Measurements from ENCODE around the gene FYB1. TPM values are rescaled to one million over a fixed set of nuclear protein-coding genes. Genes with fewer than 3 reads are reported as not detected.

FYB1 gene
- total RNA-seq, 4 donors from 2014 or later, result 1.5 to 5.0 (median 2.7) TPM

- WGBS, 2 donors, result 83 to 93% methylated on average over 3 of the region's 3 CpGs
- intact Hi-C loops (cut with DNase I; ENCODE audit: low total_unique reads), result no loop called here
- DNase-seq (ENCODE audit: low spot score in 2 of 2), result no peak
Observed at GRCh38 chr5:39143151-39143860, 76.1 kb downstream of the FYB1 start.

DNA sequence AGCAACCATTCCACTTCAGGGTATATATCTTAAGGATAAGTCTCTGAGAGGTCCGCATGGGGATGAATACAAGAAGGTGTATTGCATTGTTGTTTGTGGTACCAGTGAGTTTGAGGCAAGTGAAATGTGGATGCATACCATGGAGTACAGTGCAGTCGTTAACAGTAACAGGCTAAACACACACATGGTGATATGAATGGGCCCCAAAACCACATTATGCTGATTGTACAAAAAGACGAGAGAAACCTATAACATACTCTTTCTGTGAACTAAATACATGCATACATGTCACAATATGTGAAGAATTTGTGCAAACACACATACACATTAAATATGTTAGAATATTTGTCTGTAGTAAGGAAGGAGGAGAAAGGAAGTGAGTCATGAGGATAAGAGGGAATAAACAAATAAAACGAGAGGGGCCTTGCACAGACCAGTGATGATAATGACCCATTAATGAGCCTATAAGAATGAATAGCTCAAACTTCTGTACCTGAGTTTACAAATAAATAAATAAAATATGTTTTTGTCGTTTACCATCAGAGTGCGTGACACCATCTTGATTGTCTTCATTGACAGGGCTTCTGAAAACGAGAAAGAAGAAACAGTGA is 78.7 kb downstream of the FYB1 start:
- intact Hi-C loops (cut with DNase I; ENCODE audit: low total_unique reads), result no loop called here
- H3K4me3 ChIP-seq (ENCODE audit: low read depth, poor library complexity, severe bottlenecking), result no peak overlapping the region
- 86 to 91% methylated on average over 7 of the region's 7 CpGs for WGBS, 2 donors
- no peak for TF ChIP-seq POLR2A (IDR thresholded peaks at IDR 0.05)
- TF ChIP-seq, protein P1, sequence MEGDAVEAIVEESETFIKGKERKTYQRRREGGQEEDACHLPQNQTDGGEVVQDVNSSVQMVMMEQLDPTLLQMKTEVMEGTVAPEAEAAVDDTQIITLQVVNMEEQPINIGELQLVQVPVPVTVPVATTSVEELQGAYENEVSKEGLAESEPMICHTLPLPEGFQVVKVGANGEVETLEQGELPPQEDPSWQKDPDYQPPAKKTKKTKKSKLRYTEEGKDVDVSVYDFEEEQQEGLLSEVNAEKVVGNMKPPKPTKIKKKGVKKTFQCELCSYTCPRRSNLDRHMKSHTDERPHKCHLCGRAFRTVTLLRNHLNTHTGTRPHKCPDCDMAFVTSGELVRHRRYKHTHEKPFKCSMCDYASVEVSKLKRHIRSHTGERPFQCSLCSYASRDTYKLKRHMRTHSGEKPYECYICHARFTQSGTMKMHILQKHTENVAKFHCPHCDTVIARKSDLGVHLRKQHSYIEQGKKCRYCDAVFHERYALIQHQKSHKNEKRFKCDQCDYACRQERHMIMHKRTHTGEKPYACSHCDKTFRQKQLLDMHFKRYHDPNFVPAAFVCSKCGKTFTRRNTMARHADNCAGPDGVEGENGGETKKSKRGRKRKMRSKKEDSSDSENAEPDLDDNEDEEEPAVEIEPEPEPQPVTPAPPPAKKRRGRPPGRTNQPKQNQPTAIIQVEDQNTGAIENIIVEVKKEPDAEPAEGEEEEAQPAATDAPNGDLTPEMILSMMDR (IDR thresholded peaks at IDR 0.05), result no peak
- DNase-seq (ENCODE audit: low spot score in 2 of 2), result no peak

More at GRCh38 chr5:39143151-39143860, 76.1 kb downstream of the FYB1 start:
- no peak overlapping the region for H3K4me3 ChIP-seq (ENCODE audit: low read depth, poor library complexity, severe bottlenecking)
- TF ChIP-seq POLR2A (IDR thresholded peaks at IDR 0.05), result no peak
- TF ChIP-seq, protein P1 (IDR thresholded peaks at IDR 0.05), result no peak

DNA sequence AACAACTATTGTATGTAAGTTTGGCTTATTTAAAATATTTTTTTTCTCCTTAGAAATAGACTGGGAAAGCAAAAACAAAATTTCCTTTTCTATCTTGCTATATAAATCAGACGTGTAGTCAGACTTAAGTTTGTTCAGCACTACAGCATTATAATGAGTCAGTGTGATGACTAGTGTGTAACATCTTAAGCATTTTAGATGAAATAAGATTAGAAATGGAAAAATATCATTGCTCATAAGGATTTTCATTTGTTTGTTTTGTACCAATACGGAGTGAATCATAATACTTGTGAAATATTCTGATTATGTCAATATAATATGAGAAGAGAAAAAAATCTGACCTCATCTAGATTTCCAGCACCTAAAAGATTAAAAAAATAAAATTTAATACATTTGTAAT is 80.5 kb downstream of the FYB1 start:
- intact Hi-C loops (cut with DNase I; ENCODE audit: low total_unique reads), result no loop called here
- no peak for TF ChIP-seq POLR2A (IDR thresholded peaks at IDR 0.05)
- TF ChIP-seq, protein P1 (IDR thresholded peaks at IDR 0.05), result no peak
- 47 to 54% methylated on average over 2 of the region's 2 CpGs for WGBS, 2 donors
- no peak overlapping the region for H3K4me3 ChIP-seq (ENCODE audit: low read depth, poor library complexity, severe bottlenecking)
- no peak for DNase-seq (ENCODE audit: low spot score in 2 of 2)

DNA sequence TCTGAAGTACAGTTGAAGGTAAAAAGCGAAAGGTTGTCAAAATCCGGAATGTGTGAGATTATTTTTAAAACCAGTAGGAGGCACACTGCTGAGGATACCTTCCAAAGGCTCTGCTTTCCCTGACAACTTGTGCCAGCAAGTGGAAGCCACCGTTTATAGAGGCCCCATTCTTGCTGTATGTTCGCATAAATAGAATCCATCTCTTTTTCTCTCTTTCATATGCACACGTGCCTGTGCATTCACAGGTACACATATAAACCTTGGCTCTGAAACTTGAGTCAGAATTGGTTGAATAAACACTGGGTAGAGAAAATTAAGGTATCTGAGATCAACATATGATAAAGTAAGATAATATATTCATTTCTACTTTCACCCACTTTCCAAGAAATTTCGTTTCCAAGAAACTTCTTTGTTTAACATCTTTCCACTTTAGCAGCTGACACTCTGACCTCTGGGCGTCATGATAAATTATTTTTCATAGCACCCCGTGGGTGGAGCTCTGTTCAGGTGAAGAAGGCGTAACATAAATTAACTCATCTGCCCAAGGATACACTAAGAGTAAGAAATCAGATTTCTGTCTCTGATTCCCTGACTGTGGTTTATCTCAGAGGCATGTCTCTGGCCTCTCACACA is 81.4 kb downstream of the FYB1 start:
- intact Hi-C loops (cut with DNase I; ENCODE audit: low total_unique reads), result no loop called here
- WGBS, 2 donors, result 53 to 54% methylated on average over 9 of the region's 9 CpGs
- TF ChIP-seq POLR2A (IDR thresholded peaks at IDR 0.05), result no peak
- TF ChIP-seq, protein P1 (IDR thresholded peaks at IDR 0.05), result no peak

GRCh38 chr5:39137391-39137790 is 82.0 kb downstream of the FYB1 start:
- no peak overlapping the region for H3K4me3 ChIP-seq (ENCODE audit: low read depth, poor library complexity, severe bottlenecking)
- DNase-seq (ENCODE audit: low spot score in 2 of 2), result no peak
- WGBS, 2 donors, result 92 to 94% methylated on average over 2 of the region's 2 CpGs
- no peak for TF ChIP-seq POLR2A (IDR thresholded peaks at IDR 0.05)
- TF ChIP-seq, protein P1 (IDR thresholded peaks at IDR 0.05), result no peak
- intact Hi-C loops (cut with DNase I; ENCODE audit: low total_unique reads), result no loop called here

More for the DNA sequence above, 81.4 kb downstream of the FYB1 start:
- no peak for DNase-seq (ENCODE audit: low spot score in 2 of 2)
- no peak overlapping the region for H3K4me3 ChIP-seq (ENCODE audit: low read depth, poor library complexity, severe bottlenecking)

Data from lower leg skin (tissue), 4 donors.